K562 (cell line): ENCODE results near the gene PDLIM7. TPM values are rescaled to one million over a fixed set of nuclear protein-coding genes. Genes with fewer than 3 reads are reported as not detected.

Source experiments
- BCLAF1 ChIP-seq, 2 experiments: fragments of 450-650 bp in 1 of 2; IDR thresholded peaks; 2 replicates each; pipeline ENCODE4 v1.6.1; 2011 to 2017; ENCODE audit warnings: low read depth in 2 of 2, antibody characterized with exemption in 1 of 2, borderline replicate concordance in 1 of 2, low read length in 1 of 2, mild to moderate bottlenecking in 1 of 2, mixed read lengths in 1 of 2; ENCODE audit not compliant: control insufficient read depth in 1 of 2
- EGR1 ChIP-seq: fragments of 450-650 bp; conservative IDR thresholded peaks from 2 replicates; pipeline ENCODE4 v1.6.1; 2017; ENCODE audit warnings: mild to moderate bottlenecking
- GABPB2 ChIP-seq: fragments of 250-450 bp; sonication (Bioruptor Pico); conservative IDR thresholded peaks from 2 replicates; pipeline ENCODE4 v1.5.1; 2021; ENCODE audit warnings: mild to moderate bottlenecking
- JUNB ChIP-seq: fragments of 450-650 bp; formaldehyde crosslinking; conservative IDR thresholded peaks from 2 replicates; pipeline ENCODE4 v1.4.0; 2020; ENCODE audit warnings: mild to moderate bottlenecking
- KLF1 ChIP-seq: fragments of 450-650 bp; IDR thresholded peaks from 2 replicates; pipeline ENCODE4 v1.6.1; 2016; ENCODE audit warnings: missing genetic modification characterization, missing compliant biosample characterization
- KLF10 ChIP-seq: fragments of 250-450 bp; sonication (Bioruptor Pico); IDR thresholded peaks from 2 replicates; pipeline ENCODE4 v1.6.1; 2021; ENCODE audit warnings: matching md5 sums
- KLF6 ChIP-seq: fragments of 250-450 bp; sonication (Bioruptor Pico); IDR thresholded peaks from 2 replicates; pipeline ENCODE4 v1.4.0; 2020; ENCODE audit warnings: mild to moderate bottlenecking, moderate library complexity, borderline replicate concordance
- MAFF ChIP-seq: IDR thresholded peaks from 2 replicates; pipeline ENCODE4 v1.6.1; 2012; ENCODE audit warnings: low read length, improper control_type of control experiment
- OTX1 ChIP-seq: fragments of 450-650 bp; formaldehyde crosslinking; IDR thresholded peaks from 2 replicates; pipeline ENCODE4 v1.4.0; 2022; ENCODE audit warnings: mild to moderate bottlenecking
- RERE ChIP-seq: sonication (generic); formaldehyde crosslinking; IDR thresholded peaks from 2 replicates; pipeline ENCODE4 v1.8.0; 2023; ENCODE audit warnings: missing genetic modification reagents, mild to moderate bottlenecking, borderline replicate concordance
- SUPT5H ChIP-seq: fragments of 450-650 bp; IDR thresholded peaks from 2 replicates; pipeline ENCODE4 v1.6.1; 2016
- TFE3 ChIP-seq: fragments of 450-650 bp; formaldehyde crosslinking; IDR thresholded peaks from 2 replicates; pipeline ENCODE4 v1.4.0; 2020; ENCODE audit warnings: mild to moderate bottlenecking, mixed read lengths
- ZNF263 ChIP-seq: sonication (generic); formaldehyde crosslinking; IDR thresholded peaks from 2 replicates; pipeline ENCODE4 v1.8.0; 2022; ENCODE audit warnings: mild to moderate bottlenecking, missing genetic modification reagents, borderline replicate concordance
- ZNF280A ChIP-seq: fragments of 450-650 bp; IDR thresholded peaks from 2 replicates; pipeline ENCODE4 v1.6.1; 2018; ENCODE audit warnings: mild to moderate bottlenecking, low read depth; ENCODE audit not compliant: partially characterized antibody
- ZNF444 ChIP-seq: fragments of 250-450 bp; sonication (Bioruptor Pico); IDR thresholded peaks from 2 replicates; pipeline ENCODE4 v1.4.0; 2020; ENCODE audit warnings: mild to moderate bottlenecking, moderate library complexity
- ZNF695 ChIP-seq: fragments of 450-650 bp; formaldehyde crosslinking; IDR thresholded peaks from 2 replicates; pipeline ENCODE4 v1.4.0; 2020; ENCODE audit warnings: mild to moderate bottlenecking, moderate library complexity
- ZNF707 ChIP-seq: fragments of 250-450 bp; sonication (Bioruptor Pico); conservative IDR thresholded peaks from 2 replicates; pipeline ENCODE4 v1.8.0; 2022; ENCODE audit warnings: inconsistent platforms, mild to moderate bottlenecking, moderate library complexity
- polyA plus RNA-seq, 8 experiments: library from polyadenylated mRNA; depleted of rRNA in 4 of 8; stranded (reverse) in 5 of 8; unstranded in 3 of 8; fragments of >200 nt; fragmentation: Nextera tagmentation in 2 of 8; fragmentation: Illumina TruSeq in 1 of 8; extraction: Ambion mirVana in 2 of 8; extraction: Trizol in 1 of 8; gene quantifications; 2 replicates each; pipeline versions ENCODE4 v1.2.1 to v1.2.3, GENCODE V29; 2011 to 2014; ENCODE audit warnings: inconsistent platforms in 1 of 8, missing spikeins in 1 of 8
- total RNA-seq, 7 experiments: library from RNA; depleted of rRNA in 6 of 7; stranded (reverse); fragments of >200 nt in 6 of 7; fragmentation: Illumina TruSeq in 2 of 7; extraction: Trizol in 2 of 7; gene quantifications; 2 replicates each; pipeline versions ENCODE4 v1.2.1 to v1.2.3, GENCODE V29; 2011 to 2021; ENCODE audit warnings: low replicate concordance in 1 of 7

PDLIM7 gene
- total and polyA plus RNA-seq, 9 of the 15 experiments (the other 6 are each of a cell fraction or from before 2014, with no cell fraction given): 2.1 to 124 (median 32.6) TPM

GRCh38 chr5:177508837-177509236 is 11.4 kb upstream of the PDLIM7 start (continued):
- TF ChIP-seq RERE (CRISPR knock-in tag): no peak
- no peak for TF ChIP-seq KLF10 (CRISPR knock-in tag)
- no peak for TF ChIP-seq ZNF695 (CRISPR knock-in tag)
- no peak for TF ChIP-seq KLF6 (CRISPR knock-in tag)
- no peak for TF ChIP-seq JUNB (CRISPR knock-in tag)
- TF ChIP-seq ZNF280A: no peak
- no peak for TF ChIP-seq ZNF263
- TF ChIP-seq ZNF707 (CRISPR knock-in tag): no peak
- no peak for TF ChIP-seq TFE3
- TF ChIP-seq EGR1: peak; percentile 97
- no peak for TF ChIP-seq GABPB2 (CRISPR knock-in tag)
- no peak for TF ChIP-seq OTX1
- no peak for TF ChIP-seq KLF1
- TF ChIP-seq ZNF444: no peak
- TF ChIP-seq BCLAF1 (IDR thresholded peaks at IDR 0.05; ENCODE audit: borderline replicate concordance in 1 of 2, control insufficient read depth in 1 of 2, low read depth in 2 of 2, low read length in 1 of 2): no peak
- no peak for TF ChIP-seq SUPT5H
- TF ChIP-seq MAFF: no peak
